HG02798 (cell line): ENCODE data around the gene ANKH.

ENCODE experiments used
- ATAC-seq: cut with Tn5 transposase; IDR thresholded peaks from one replicate; pipeline ENCODE4 v1.9.1; 2021; ENCODE audit warnings: mild to moderate bottlenecking; ENCODE audit not compliant: unreplicated experiment, poor library complexity

Gene ANKH

GRCh38 chr5:14771972-14772371 lies 99.6 kb downstream of the ANKH start:
- no peak for ATAC-seq

GRCh38 chr5:14771189-14771588 lies 100.4 kb downstream of the ANKH start:
- no peak for ATAC-seq

- ATAC-seq: no peak
Measured at GRCh38 chr5:14768508-14769365, 102.8 kb downstream of the ANKH start.

DNA sequence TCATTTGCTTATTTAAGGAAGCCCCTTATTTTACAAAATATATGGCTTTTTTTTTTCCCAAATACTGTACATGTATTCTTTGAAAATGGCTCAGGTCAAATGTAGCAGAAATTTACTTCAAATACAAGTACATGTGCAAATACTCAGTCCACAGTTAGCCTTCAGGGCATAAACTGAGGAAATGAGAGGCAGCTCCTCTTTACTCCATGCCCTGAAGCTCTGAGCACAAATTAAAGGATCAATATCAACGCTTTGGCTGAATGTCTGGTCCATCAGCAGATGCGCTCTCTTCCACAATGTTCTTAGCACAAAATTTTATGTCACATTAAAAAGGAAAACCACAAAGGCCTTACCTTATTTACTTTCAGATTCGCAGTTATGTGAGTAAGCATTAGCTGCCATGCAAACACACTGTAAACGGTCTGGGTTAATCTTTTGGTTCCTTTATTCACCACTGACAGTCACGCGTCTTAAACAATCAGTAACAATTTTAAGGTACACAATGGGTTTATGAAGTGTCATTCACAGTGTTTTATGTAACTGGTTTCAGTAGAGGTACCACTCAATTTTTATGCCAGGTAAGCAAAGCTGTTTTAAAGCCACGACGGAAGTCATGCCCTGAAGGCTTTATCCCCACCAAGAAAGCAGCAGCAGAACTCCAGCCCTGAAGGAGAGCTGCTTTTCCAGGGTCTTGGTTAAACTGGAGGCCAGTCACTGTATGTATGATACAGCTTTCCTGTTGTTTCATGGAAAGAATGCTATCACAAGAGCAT lies 103.7 kb downstream of the ANKH start:
- peak; percentile 76 for ATAC-seq

- no peak for ATAC-seq
Measured at GRCh38 chr5:14767053-14767452, 104.5 kb downstream of the ANKH start.

DNA sequence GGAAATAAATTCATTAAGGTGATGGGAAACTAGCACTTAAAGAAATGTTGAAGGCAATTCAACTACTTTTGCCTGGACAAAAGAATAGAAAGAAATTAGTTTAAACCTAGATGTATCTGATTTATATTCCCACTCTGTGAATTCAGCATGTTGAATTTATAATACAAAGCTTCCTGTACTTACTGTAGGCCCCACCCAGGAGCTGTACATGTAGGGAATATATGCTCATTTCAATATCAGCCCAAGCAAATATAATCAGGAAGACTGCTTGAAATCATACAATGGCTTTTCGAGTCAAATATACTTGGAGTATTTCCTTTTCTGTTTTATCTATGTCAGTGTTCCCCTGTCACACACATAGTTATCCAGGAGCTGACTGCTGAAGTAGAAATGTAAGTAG lies 105.0 kb downstream of the ANKH start:
- no peak for ATAC-seq

GRCh38 chr5:14765587-14765986 lies 106.0 kb downstream of the ANKH start:
- ATAC-seq: no peak

DNA sequence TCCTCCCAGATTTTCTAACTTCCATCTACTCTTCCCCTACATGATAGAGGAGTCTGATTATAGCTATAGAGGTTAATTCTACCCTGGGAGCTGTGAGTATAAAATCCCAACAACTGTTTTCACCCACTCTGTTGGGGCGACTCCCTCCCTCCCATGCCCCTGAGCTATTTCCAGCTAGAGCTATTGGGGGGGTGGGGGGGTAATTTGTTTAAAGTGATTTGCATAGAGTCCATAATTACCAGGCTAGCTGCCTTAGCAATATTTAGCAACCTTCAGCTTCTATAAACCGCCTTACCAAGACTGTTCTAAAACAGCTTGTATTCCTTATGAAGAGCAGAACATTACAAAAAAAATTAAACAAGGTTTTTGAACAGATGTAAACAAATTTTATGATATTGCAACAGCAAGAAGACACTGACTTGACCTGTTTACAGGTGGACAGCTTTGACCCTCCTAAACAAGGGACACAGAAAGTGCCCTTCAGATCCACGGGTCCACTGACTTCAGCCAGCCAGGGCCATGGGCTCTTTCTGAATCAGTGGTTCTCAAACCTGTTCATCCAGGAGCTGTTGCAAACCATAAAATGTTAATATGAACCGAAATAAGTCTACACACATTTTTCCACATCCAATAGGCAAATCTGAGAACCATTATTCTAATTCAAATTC lies 108.9 kb downstream of the ANKH start:
- peak; percentile 69 for ATAC-seq

- ATAC-seq: no peak
Measured at GRCh38 chr5:14760548-14761002, 111.0 kb downstream of the ANKH start.

DNA sequence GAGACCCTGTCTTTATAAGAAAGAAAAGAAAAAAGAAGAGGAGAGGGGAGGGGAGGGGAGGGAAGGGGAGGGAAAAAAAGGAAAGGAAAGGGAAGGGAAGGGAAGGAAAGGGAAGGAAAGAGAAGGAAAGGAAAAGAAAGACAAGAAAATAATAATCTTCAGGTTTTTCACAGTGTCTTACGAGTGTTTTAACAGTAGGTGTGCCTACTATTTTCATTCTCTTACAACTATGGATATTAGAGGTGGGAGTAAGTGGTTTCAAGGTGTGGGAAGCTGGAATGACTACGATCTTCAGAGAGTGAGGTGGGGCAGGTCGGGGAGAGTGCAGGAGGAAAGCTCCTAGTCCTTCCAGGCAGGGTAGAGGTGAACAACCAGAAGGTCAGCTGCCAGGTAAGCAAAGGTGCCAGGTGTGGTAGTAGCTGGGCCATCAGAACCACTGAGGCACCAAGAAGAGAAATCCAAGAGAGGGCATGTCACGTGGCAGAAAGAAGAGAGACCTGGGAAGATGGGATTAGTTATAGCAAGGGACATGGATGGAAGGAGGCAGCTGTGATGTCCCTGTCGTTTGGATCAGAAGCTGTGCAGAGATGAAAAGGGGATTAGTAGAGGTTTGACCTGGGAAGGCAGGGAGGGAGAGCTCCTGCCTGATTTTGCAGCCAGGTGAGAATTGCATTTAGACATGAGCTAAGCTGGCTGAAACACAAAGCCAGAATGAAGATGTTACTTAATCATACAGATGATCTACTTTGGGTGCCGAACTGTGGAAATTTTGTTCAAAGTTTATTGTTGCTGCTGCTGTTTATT lies 111.6 kb downstream of the ANKH start:
- no peak for ATAC-seq

DNA sequence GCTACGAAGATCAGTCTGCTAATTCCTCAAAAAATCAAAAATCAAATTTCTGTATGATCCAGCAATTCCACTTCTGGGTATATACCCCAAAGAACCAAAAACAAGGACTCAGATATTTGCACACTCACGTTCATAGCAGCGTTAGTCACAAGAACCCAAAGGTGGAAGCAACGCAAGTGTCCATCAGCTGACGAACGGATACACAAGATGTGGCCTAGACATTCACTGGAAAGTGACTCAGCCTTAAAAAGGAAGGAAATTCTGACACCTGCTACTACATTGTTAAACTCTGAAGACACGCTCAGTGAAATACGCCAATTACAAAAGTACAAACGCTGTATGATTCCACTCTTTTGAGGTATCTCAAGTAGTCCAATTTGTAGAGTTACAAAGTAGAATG lies 113.7 kb downstream of the ANKH start:
- ATAC-seq: no peak

DNA sequence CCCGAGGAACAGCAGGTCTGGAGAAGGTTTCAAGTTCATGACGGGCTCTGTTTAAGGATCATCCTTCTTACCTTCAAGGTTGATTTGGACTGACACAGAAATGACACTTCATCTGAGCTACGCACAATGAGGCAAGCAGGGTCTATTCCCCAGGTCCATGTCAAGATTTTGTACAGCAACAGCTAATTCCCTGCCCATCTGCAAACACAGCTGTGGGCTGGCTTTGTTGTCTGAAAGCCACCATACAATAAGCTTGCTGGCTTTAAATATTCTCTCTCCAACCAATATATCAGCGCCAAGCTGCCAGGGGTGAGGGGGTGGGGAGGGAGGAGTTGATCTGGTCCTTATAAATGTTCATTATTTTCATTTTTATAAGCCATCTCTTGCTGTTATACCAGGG lies 115.1 kb downstream of the ANKH start:
- no peak for ATAC-seq

DNA sequence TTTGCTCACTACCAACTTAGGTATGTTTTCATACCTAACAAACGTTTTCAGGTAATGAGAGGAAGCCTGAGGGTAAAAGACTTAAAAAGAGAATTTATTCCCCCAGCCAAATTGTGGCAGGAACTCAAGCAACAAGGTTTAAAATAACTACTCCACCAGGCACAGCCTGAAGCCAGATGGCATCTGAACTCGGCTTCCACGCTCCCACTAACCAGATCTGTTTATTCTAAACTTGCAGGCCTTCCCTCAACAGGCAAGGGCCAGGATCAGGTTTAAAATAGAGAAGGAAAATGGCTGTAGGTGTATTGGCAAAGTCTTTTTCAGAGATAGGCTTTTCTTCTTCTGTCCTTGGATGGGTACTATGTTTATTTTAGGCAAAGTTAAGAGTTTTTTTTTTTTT lies 117.6 kb downstream of the ANKH start:
- no peak for ATAC-seq

- no peak for ATAC-seq
Measured at GRCh38 chr5:14753292-14753691, 118.3 kb downstream of the ANKH start.

DNA sequence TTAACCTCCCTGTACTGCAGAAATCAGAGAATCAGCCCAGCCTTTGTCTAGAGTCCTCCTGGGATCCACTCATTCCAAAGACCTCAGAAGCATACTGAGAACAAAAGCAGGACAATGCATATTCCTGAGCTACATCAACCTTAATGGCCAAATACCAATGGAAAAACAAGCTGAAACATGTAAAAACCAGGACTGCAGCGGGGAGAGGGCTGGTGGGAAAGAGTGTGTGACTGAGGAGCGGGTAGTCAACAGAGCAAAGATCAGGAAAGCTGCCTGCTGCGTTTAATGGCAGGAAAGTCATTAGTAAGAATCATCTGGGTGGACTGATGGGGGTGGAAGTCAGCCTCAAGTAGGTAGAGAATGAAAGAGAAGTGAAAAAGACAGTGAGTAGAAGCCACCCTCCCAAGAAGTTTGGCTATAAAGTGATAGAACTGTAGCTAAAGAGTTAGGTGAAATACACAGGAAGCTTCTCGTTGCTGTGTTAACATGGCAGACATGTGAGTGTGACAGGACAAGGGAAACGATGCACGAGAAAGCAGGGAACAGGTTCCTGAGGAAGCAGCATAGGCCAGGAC lies 119.0 kb downstream of the ANKH start:
- ATAC-seq: no peak

- ATAC-seq: no peak
Measured at GRCh38 chr5:14750712-14751111, 120.9 kb downstream of the ANKH start.

DNA sequence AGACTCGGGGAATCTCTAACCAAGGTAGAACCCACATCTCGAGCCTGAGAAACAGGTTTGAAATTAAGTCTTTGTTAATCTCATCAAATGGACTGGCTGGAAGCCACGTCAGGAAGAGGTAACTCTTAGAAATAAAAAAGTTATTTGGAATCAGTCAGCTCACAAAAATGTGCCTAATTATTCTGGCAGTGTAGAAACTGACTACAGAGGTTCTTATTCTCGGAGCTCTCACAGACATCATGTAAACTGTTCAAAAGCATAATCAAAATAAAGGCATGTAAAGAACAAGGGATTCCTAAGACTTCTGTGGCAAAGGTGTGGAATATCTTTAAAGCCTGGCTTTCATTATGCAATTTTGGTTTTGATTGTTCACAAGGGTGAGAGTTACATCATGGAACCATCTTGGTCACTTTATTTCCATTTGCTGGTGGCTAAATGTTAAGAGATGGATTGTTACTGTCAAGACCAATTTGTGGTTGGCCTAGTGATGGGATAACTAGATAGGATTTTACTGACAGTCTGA lies 121.9 kb downstream of the ANKH start:
- ATAC-seq: no peak

GRCh38 chr5:14748180-14748900 lies 123.2 kb downstream of the ANKH start:
- no peak for ATAC-seq

- no peak for ATAC-seq
Measured at GRCh38 chr5:14745753-14746152, 125.8 kb downstream of the ANKH start.
